HG02870 (cell line): Measurements from ENCODE around the gene SIPA1.
"Not testable (repeated sequence)": the region's sequence is repeated elsewhere in the genome, so short reads cannot be mapped to it uniquely, and the experiment has no call there.

ENCODE experiments used
- ATAC-seq: cut with Tn5 transposase; IDR thresholded peaks from one replicate; pipeline ENCODE4 v1.9.1; 2021; ENCODE audit warnings: mild to moderate bottlenecking, moderate library complexity; ENCODE audit not compliant: unreplicated experiment

The SIPA1 gene

DNA sequence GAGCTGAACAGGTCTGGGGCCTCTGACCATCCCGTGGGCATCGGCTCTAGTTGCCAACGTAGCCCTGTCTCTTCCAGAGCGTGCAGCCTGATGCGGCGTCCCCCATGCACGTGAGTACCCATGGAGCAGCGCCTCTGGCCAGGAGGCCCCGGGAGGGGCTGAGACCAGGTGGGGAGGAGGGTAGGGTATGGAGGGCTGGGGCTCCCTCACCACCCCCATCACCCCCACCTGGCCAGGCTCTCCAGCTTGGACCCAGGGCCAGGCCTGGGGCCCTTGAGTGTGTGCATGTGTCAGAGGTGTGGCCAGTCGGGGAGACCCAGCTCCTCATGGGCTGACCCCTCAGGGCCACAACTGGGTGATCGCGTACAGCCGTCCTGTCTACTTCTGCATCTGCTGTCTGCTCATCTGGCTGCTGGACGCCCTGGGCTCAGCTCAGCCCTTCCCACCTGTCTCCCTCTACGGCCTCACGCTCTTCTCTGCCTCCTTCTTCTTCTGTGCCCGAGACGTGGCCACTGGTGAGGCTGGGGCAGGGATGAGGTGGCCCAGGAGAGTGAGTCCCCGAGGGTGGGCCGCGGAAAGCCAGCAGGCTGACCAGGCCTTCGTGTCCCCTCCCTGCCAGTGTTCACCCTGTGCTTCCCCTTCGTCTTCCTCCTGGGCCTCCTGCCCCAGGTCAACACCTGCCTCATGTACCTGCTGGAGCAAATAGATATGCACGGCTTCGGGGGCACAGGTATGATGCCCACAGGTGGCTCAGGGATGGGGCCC, 13.9 kb upstream of the SIPA1 start:
- no peak for ATAC-seq

- no peak for ATAC-seq
These were observed 12.8 kb upstream of the SIPA1 start for GRCh38 chr11:65624931-65625627.

- no peak for ATAC-seq
These were observed 12.1 kb upstream of the SIPA1 start for GRCh38 chr11:65625628-65626342.

GRCh38 chr11:65627202-65627601, 10.7 kb upstream of the SIPA1 start:
- no peak for ATAC-seq

DNA sequence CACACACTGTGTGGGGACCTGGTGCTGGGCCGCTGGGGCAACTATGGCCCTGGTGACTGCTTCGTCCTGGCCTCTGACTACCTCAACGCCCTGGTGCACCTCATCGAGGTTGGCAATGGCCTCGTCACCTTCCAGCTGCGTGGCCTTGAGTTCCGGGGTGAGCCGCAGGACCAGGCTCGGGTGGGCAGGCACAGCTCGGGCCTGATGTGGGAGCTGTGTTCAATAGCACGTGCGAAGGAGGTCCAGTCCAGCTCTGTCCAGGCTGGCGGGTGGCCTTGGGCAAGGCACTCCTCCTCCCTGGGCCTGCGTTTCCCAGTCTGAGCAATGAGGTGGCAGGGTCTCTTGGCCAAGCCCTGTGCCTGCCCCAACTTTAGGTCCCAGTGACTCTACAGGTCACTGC, 8.3 kb upstream of the SIPA1 start:
- ATAC-seq: no peak

- no peak for ATAC-seq
These were observed 7.7 kb upstream of the SIPA1 start for GRCh38 chr11:65630215-65630614.

DNA sequence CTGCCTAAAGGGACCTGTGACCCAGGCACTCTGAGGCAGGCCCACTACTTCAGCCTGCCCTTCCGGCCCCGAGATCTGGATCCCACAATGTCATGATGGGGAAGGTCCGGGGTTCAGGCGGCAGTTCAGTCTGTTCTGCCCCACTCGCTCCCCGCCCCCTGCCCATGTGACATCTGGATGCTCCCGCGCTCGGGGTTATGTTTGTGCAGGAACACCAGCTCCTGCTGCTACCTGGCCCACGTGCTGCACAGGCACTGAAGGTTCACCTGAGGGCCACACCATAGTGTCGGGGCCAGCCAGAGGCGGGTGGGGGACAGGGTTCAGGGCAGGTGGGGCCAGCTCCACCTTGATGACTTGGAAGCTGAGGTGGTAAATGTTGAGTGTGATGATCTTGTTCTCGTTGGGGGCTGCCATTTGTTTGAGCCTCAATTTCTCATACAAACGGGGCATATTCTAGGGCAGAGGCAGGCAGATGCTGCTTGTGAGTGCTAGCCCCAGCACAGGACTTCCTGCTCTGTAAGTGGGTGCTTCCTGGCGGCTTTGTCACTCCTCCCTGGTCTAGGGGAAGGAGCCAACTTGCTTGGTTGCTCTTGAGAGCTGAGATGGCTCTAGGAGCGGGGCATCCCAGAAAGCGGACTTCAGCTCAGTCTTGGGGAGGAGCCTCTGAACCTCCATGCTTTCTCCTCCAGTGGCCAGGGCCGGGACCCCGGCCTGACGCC, 4.4 kb upstream of the SIPA1 start:
- ATAC-seq: no peak

GRCh38 chr11:65634109-65634436, 3.8 kb upstream of the SIPA1 start:
- ATAC-seq: no peak

GRCh38 chr11:65634440-65634839, 3.5 kb upstream of the SIPA1 start:
- ATAC-seq: no peak

DNA sequence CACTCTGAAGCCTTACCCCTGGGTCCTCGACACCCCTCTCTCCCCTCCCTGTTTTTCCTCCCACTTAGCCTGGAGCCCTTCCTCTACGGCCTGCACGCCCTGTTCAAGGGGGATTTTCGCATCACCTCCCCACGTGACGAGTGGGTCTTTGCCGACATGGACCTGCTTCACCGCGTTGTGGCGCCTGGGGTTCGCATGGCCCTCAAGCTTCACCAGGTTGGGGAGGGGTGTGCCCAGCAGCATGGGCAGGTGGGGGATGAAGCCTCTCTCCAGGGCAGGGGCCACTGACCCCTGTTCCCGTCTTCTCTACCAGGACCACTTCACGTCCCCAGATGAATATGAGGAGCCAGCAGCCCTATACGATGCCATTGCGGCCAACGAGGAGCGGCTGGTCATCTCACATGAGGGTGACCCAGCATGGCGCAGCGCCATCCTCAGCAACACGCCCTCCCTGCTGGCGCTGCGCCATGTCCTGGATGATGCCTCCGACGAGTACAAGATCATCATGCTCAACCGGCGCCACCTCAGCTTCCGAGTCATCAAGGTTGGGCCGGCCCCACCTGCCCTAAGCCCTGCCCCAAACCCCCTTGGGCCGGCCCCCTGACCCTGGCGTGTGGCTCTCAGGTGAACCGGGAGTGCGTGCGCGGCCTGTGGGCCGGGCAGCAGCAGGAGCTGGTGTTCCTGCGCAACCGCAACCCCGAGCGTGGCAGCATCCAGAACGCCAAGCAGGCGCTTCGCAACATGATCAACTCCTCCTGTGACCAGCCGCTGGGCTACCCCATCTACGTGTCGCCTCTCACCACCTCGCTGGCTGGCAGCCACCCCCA, 2.8 kb upstream of the SIPA1 start:
- no peak for ATAC-seq

GRCh38 chr11:65636108-65637031, 1.5 kb upstream of the SIPA1 start:
- no peak for ATAC-seq

DNA sequence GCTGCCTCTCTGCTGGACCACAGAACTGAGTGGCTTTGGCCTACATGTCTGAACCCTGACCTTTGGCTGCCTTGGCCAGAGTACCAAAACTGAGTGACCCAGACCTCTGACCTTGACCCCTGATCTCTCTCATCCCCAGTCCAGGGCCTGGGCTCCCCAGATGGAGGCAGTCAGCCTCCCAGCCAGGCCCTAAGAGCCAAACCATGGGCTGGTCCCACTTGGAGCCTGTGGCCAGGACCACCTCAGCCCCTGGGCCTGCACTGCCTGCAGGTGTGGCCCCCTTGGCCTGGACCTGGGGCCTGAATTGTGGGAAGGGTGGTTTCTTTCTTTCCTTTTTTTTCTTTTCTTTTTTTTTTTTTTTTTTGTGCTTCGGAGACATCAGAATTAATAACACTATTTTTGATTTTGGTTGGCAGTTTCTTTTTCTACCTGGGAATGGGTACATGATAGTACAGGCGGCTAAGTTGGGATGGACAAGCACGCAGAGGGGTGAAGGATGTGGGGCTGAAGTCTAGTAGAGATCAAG, 806 bp upstream of the SIPA1 start:
- no peak for ATAC-seq

DNA sequence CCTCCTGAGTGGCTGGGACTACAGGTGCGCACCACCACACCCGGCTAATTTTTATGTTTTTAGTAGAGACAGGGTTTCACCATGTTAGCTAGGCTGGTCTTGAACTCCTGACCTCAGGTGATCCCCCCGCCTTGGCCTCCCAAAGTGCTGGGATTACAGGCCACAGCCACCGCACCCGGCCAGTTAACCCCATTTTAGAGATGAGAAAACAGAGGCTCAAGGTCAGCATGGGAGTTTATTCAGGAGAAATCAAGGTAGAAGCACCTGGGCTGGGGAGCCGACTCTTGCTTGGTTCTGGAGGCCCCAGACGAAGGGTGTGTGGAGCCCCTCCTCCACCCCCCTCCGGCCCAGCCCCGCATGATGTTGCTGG, 1.3 kb downstream of the SIPA1 start:
- ATAC-seq: not testable (repeated sequence)

- no peak for ATAC-seq
These were observed 2.0 kb downstream of the SIPA1 start for GRCh38 chr11:65639623-65640482.

DNA sequence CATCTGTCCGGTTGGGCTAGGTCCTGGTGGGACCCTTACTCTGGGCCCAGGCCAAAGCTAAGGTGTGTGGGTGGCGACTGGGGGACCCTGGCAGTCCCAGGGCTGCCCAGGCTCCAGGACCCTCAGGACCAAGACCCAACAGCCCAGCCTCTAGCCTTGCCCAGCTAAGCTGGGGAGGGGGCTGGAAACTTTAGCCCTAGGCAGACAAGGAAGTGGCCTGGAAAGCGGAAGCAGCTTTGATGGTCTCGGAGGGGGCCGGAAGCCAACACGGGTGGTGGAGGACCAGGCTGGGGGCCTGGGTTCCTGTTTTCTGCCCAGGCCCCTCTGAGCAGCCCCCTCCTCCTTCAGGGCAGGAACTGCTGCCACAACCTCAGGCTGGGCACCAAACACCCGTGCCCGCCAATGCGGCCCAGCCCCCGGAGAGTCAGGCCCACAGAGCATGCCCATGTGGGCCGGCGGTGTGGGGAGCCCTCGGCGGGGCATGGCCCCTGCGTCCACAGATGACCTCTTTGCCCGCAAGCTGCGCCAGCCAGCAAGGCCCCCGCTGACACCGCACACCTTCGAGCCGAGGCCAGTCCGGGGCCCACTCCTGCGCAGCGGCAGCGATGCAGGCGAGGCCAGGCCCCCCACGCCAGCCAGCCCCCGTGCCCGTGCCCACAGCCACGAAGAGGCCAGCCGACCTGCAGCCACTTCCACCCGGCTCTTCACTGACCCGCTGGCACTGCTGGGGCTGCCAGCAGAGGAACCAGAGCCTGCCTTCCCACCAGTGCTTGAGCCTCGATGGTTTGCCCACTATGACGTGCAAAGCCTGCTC, 2.8 kb downstream of the SIPA1 start:
- ATAC-seq: no peak

GRCh38 chr11:65641297-65642013, 3.6 kb downstream of the SIPA1 start:
- no peak for ATAC-seq
